ENCODE results near the gene HSP90AB1.
A peak's percentile ranks its signal among the peaks of the same experiment; 100 is the strongest.

Gene HSP90AB1

GRCh38 chr6:44247338-44248302 is 719 bp downstream of the HSP90AB1 start:
- peaks cover 47% of the 10 kb centered on the region for H3K36me3 ChIP-seq
- peak overlapping the region; percentile 98 for H3K27ac ChIP-seq
- H3K27me3 ChIP-seq, result no peaks in the 10 kb centered on the region
- TF ChIP-seq Cebpa-rat (IDR thresholded peaks at IDR 0.05), result no peak
- H3K4me3 ChIP-seq, result peak overlapping the region; percentile 95
- peak overlapping the region; percentile 99 for H3K9ac ChIP-seq
- no peaks in the 10 kb centered on the region for H3K9me3 ChIP-seq
- H4K20me1 ChIP-seq, result peaks cover 57% of the 10 kb centered on the region
- H3K4me2 ChIP-seq, result peak overlapping the region; percentile 71
- H3K4me1 ChIP-seq, result peaks cover 42% of the 10 kb centered on the region

DNA sequence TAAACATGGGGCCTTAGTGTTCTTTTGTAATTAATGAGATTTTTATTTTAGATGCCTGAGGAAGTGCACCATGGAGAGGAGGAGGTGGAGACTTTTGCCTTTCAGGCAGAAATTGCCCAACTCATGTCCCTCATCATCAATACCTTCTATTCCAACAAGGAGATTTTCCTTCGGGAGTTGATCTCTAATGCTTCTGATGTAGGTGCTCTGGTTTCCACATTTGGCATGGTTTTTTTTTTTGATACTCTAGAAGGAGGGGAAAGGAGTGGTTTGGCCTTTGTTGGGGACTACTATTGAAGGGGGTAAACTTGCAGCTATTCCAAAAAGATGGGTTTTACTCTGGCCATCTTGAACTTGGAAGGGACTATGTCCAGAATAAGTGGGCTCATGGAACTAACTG is 1.7 kb downstream of the HSP90AB1 start:
- peaks cover 48% of the 10 kb centered on the region for H3K4me1 ChIP-seq
- no peaks in the 10 kb centered on the region for H3K9me3 ChIP-seq
- H3K27me3 ChIP-seq, result no peaks in the 10 kb centered on the region
- peaks cover 66% of the 10 kb centered on the region for H4K20me1 ChIP-seq
- peak overlapping the region; percentile 71 for H3K4me2 ChIP-seq
- peak overlapping the region; percentile 95 for H3K4me3 ChIP-seq
- TF ChIP-seq Cebpa-rat (IDR thresholded peaks at IDR 0.05), result no peak
- peak overlapping the region; percentile 99 for H3K9ac ChIP-seq
- peaks cover 57% of the 10 kb centered on the region for H3K36me3 ChIP-seq
- peak overlapping the region; percentile 98; the same call in 1 of the 2 replicates for H3K27ac ChIP-seq

DNA sequence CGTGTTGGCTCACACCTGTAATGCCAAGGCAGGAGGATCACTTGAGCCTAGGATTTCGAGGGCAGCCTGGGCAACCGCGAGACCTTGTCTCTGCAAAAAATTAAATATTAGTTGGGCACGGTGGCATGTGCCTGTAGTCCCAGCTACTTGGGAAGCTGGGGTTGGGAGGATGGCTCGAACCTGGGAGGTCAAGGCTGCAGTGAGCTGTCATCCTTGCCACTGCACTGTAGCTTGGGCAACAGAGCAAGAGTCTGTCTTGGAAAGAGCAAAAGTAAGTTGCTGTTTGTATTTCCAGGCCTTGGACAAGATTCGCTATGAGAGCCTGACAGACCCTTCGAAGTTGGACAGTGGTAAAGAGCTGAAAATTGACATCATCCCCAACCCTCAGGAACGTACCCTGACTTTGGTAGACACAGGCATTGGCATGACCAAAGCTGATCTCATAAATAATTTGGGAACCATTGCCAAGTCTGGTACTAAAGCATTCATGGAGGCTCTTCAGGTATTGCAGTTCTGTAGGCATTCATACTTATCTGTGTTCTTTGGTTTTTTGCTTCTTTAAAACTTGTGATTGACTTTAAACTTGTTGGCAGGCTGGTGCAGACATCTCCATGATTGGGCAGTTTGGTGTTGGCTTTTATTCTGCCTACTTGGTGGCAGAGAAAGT is 2.3 kb downstream of the HSP90AB1 start:
- Histone ChIP-seq H3K36me3 (peaks cover 63% of the 10 kb centered on the region), H3K9ac (peak overlapping the region; percentile 99; the same call in 1 of the 2 replicates), H3K4me3 (peak overlapping the region; percentile 95), H3K27me3 (no peaks in the 10 kb centered on the region), H4K20me1 (peaks cover 73% of the 10 kb centered on the region), H3K27ac (no peak overlapping the region), H3K4me2 (peak overlapping the region; percentile 71), H3K9me3 (no peaks in the 10 kb centered on the region), H3K4me1 (peaks cover 55% of the 10 kb centered on the region)
- no peak for TF ChIP-seq Cebpa-rat (IDR thresholded peaks at IDR 0.05)

- Histone ChIP-seq H3K4me2 (peak overlapping the region; percentile 71), H3K27me3 (no peaks in the 10 kb centered on the region), H3K27ac (no peak overlapping the region), H3K36me3 (peaks cover 73% of the 10 kb centered on the region), H3K4me3 (no peak overlapping the region), H3K4me1 (peaks cover 64% of the 10 kb centered on the region), H3K9me3 (no peaks in the 10 kb centered on the region), H4K20me1 (peaks cover 82% of the 10 kb centered on the region), H3K9ac (no peak overlapping the region; the same call in 1 of the 2 replicates)
- TF ChIP-seq Cebpa-rat (IDR thresholded peaks at IDR 0.05), result no peak
Measured at GRCh38 chr6:44250067-44250717, 3.3 kb downstream of the HSP90AB1 start.

- Histone ChIP-seq H3K27me3 (no peaks in the 10 kb centered on the region), H3K4me3 (no peak overlapping the region), H3K4me1 (peaks cover 64% of the 10 kb centered on the region), H4K20me1 (peaks cover 88% of the 10 kb centered on the region), H3K9ac (no peak overlapping the region; the same call in 1 of the 2 replicates), H3K4me2 (0 out of 2 replicates have a peak overlapping the region, but pooled peaks have one; percentile 71), H3K9me3 (no peaks in the 10 kb centered on the region), H3K36me3 (peaks cover 78% of the 10 kb centered on the region), H3K27ac (no peak overlapping the region)
- no peak for TF ChIP-seq Cebpa-rat (IDR thresholded peaks at IDR 0.05)
Measured at GRCh38 chr6:44250718-44251123, 3.8 kb downstream of the HSP90AB1 start.

- Histone ChIP-seq H3K4me3 (no peak overlapping the region), H3K36me3 (peaks cover 79% of the 10 kb centered on the region), H3K4me1 (peaks cover 72% of the 10 kb centered on the region), H3K27ac (no peak overlapping the region), H4K20me1 (peaks cover 98% of the 10 kb centered on the region), H3K9ac (peak overlapping the region; percentile 34; the same call in 1 of the 2 replicates), H3K4me2 (no peak overlapping the region), H3K9me3 (no peaks in the 10 kb centered on the region), H3K27me3 (no peaks in the 10 kb centered on the region)
- TF ChIP-seq Cebpa-rat (IDR thresholded peaks at IDR 0.05), result no peak
Measured at GRCh38 chr6:44251576-44252524, 4.9 kb downstream of the HSP90AB1 start.

DNA sequence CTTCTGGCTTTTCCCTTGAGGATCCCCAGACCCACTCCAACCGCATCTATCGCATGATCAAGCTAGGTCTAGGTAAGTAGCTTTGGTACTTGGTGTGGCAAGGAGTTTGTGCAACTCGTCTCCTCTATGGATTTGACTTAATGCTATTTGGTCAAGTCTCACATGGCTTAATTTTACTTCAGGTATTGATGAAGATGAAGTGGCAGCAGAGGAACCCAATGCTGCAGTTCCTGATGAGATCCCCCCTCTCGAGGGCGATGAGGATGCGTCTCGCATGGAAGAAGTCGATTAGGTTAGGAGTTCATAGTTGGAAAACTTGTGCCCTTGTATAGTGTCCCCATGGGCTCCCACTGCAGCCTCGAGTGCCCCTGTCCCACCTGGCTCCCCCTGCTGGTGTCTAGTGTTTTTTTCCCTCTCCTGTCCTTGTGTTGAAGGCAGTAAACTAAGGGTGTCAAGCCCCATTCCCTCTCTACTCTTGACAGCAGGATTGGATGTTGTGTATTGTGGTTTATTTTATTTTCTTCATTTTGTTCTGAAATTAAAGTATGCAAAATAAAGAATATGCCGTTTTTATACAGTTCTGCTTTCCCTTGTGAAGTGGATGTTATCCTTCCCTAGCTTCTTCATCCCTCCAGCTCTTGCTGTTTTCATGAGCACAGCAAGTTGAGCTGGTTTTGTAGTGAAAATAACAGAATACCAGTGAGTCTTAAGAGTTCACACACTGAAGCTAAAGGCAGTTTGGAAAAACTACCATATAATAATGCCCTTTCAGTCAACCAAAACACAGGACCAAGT is 6.6 kb downstream of the HSP90AB1 start:
- Histone ChIP-seq H3K27ac (no peak overlapping the region), H3K9me3 (no peaks in the 10 kb centered on the region), H3K9ac (no peak overlapping the region), H4K20me1 (peaks cover 88% of the 10 kb centered on the region), H3K36me3 (peaks cover 79% of the 10 kb centered on the region), H3K27me3 (no peaks in the 10 kb centered on the region), H3K4me3 (no peak overlapping the region), H3K4me2 (peak overlapping the region; percentile 4; the same call in 1 of the 2 replicates), H3K4me1 (peaks cover 77% of the 10 kb centered on the region)
- no peak for TF ChIP-seq Cebpa-rat (IDR thresholded peaks at IDR 0.05)
